GM23338 (cell line): ENCODE results near the gene BEND5. TPM values are rescaled to one million over a fixed set of nuclear protein-coding genes. Genes with fewer than 3 reads are reported as not detected.
A peak's percentile ranks its signal among the peaks of the same experiment; 100 is the strongest.

ENCODE experiments used
- ATAC-seq: fragments of 200-7000 bp; cut with Tn5 transposase; 3 replicates; pipeline ENCODE4 v1.9.1; 2020
- DNase-seq: peaks from one replicate; pipeline ENCODE4 v3.0.0-alpha.2; 2015; ENCODE audit warnings: low spot score
- H2AFZ ChIP-seq: fragments of 200-600 bp; sonication (generic); 2 replicates; pipeline ENCODE4 v1.8.0; 2016; ENCODE audit warnings: antibody characterized with exemption, mild to moderate bottlenecking, moderate library complexity
- H3F3A ChIP-seq: fragments of 200-600 bp; sonication (generic); replicated peaks from 2 replicates; pipeline ENCODE4 v1.8.0; 2017; ENCODE audit warnings: antibody characterized with exemption, mixed run types, low read depth
- H3K27ac ChIP-seq: fragments of 200-600 bp; sonication (generic); 2 replicates; pipeline ENCODE4 v1.6.1; 2016; ENCODE audit warnings: low read depth
- H3K27me3 ChIP-seq: fragments of 200-600 bp; sonication (generic); 2 replicates; pipeline ENCODE4 v1.8.0; 2016; ENCODE audit warnings: mild to moderate bottlenecking, mixed run types, moderate library complexity; ENCODE audit not compliant: insufficient read depth
- H3K36me3 ChIP-seq: fragments of 200-600 bp; sonication (generic); 2 replicates; pipeline ENCODE4 v1.8.0; 2016; ENCODE audit warnings: mild to moderate bottlenecking; ENCODE audit not compliant: insufficient read depth
- H3K4me1 ChIP-seq: fragments of 200-600 bp; sonication (generic); 2 replicates; pipeline ENCODE4 v1.8.0; 2016; ENCODE audit warnings: mild to moderate bottlenecking, moderate library complexity; ENCODE audit not compliant: insufficient read depth
- H3K4me2 ChIP-seq: fragments of 200-600 bp; sonication (generic); 2 replicates; pipeline ENCODE4 v1.7.1; 2017; ENCODE audit warnings: mixed run types
- H3K4me3 ChIP-seq: fragments of 200-600 bp; sonication (generic); 2 replicates; pipeline ENCODE4 v1.6.1; 2016; ENCODE audit warnings: mixed run types
- H3K79me2 ChIP-seq: fragments of 200-600 bp; sonication (generic); replicated peaks from 2 replicates; pipeline ENCODE4 v1.8.0; 2017; ENCODE audit warnings: mild to moderate bottlenecking; ENCODE audit not compliant: insufficient read depth
- H3K9me2 ChIP-seq: fragments of 200-600 bp; sonication (generic); 2 replicates; pipeline ENCODE4 v1.8.0; 2017; ENCODE audit not compliant: insufficient read depth
- H4K20me1 ChIP-seq: fragments of 200-600 bp; sonication (generic); replicated peaks from 2 replicates; pipeline ENCODE4 v1.8.0; 2017; ENCODE audit warnings: mild to moderate bottlenecking; ENCODE audit not compliant: insufficient read depth
- H3K27ac Mint-ChIP-seq: 2 replicates; pipeline ENCODE4 v1.8.0; 2020; ENCODE audit warnings: inconsistent platforms, mild to moderate bottlenecking, moderate library complexity, mixed read lengths
- H3K27me3 Mint-ChIP-seq: 3 replicates; pipeline ENCODE4 v1.8.0; 2022; ENCODE audit warnings: low read depth, mild to moderate bottlenecking, moderate library complexity, mixed read lengths, inconsistent platforms; ENCODE audit not compliant: insufficient read depth, poor library complexity
- H3K36me3 Mint-ChIP-seq: 3 replicates; pipeline ENCODE4 v1.8.0; 2021; ENCODE audit warnings: low read depth, mild to moderate bottlenecking, inconsistent platforms, moderate library complexity, mixed read lengths
- H3K4me1 Mint-ChIP-seq: 3 replicates; pipeline ENCODE4 v1.8.0; 2020; ENCODE audit warnings: mild to moderate bottlenecking, inconsistent platforms, mixed read lengths
- H3K4me3 Mint-ChIP-seq: 3 replicates; pipeline ENCODE4 v1.8.0; 2021; ENCODE audit warnings: moderate library complexity, mild to moderate bottlenecking, inconsistent platforms, mixed read lengths
- H3K9me3 Mint-ChIP-seq: 3 replicates; pipeline ENCODE4 v1.8.0; 2020; ENCODE audit warnings: moderate library complexity, mild to moderate bottlenecking, inconsistent platforms, mixed read lengths
- EZH2 ChIP-seq: fragments of 200-600 bp; sonication (generic); IDR thresholded peaks from one replicate; pipeline ENCODE4 v1.8.0; 2017; ENCODE audit warnings: antibody characterized with exemption, mild to moderate bottlenecking, low read depth; ENCODE audit not compliant: unreplicated experiment
- EZH2phosphoT487 ChIP-seq: fragments of 200-600 bp; sonication (generic); IDR thresholded peaks from one replicate; pipeline ENCODE4 v1.8.1; 2018; ENCODE audit warnings: antibody characterized with exemption; ENCODE audit not compliant: unreplicated experiment
- JUNB ChIP-seq: IDR thresholded peaks from one replicate; pipeline ENCODE4 v1.6.1; 2016; ENCODE audit warnings: antibody characterized with exemption; ENCODE audit not compliant: unreplicated experiment
- NANOG ChIP-seq: IDR thresholded peaks from 2 replicates; pipeline ENCODE4 v1.6.1; 2016; ENCODE audit warnings: antibody characterized with exemption, borderline replicate concordance
- STAT1 ChIP-seq: IDR thresholded peaks from one replicate; pipeline ENCODE4 v1.6.1; 2016; ENCODE audit warnings: antibody characterized with exemption; ENCODE audit not compliant: unreplicated experiment
- ZNF114 ChIP-seq: fragments of 250-450 bp; sonication (Bioruptor Pico); IDR thresholded peaks from 2 replicates; pipeline ENCODE4 v1.5.0; 2020; ENCODE audit warnings: mild to moderate bottlenecking, moderate library complexity
- ZNF331 ChIP-seq: fragments of 250-450 bp; sonication (Bioruptor Pico); IDR thresholded peaks from 2 replicates; pipeline ENCODE4 v1.5.0; 2020; ENCODE audit warnings: low read depth, mild to moderate bottlenecking, moderate library complexity
- polyA plus RNA-seq: library from polyadenylated mRNA; unstranded; fragments of >200 nt; fragmentation: Nextera tagmentation; extraction: Ambion mirVana; gene quantifications from 2 replicates; pipeline ENCODE4 v1.2.1, GENCODE V29; 2016
- total RNA-seq: library from RNA; depleted of rRNA; stranded (reverse); fragments of >200 nt; shearing (Covaris generic); gene quantifications from 2 replicates; pipeline ENCODE4 v1.2.3, GENCODE V29; 2014
- TF ChIP-seq, protein P1 (sequence below), 2 experiments: fragments of 200-600 bp in 1 of 2; sonication (generic) in 1 of 2; conservative IDR thresholded peaks; 2 replicates each; pipeline versions ENCODE4 v1.5.1 to v1.6.1; 2016 to 2017; ENCODE audit warnings: antibody characterized with exemption in 2 of 2, low read depth in 2 of 2, mild to moderate bottlenecking in 2 of 2, moderate library complexity in 1 of 2
- TF ChIP-seq, protein P2 (sequence below): IDR thresholded peaks from 2 replicates; pipeline ENCODE4 v1.6.1; 2016; ENCODE audit warnings: antibody characterized with exemption
- TF ChIP-seq, protein P3 (sequence below): fragments of 250-450 bp; sonication (Bioruptor Pico); IDR thresholded peaks from 2 replicates; pipeline ENCODE4 v1.5.0; 2020; ENCODE audit warnings: mild to moderate bottlenecking, moderate library complexity

The BEND5 gene
- total and polyA plus RNA-seq, 2 experiments from 2014 or later: 6.8 to 12.3 TPM

DNA sequence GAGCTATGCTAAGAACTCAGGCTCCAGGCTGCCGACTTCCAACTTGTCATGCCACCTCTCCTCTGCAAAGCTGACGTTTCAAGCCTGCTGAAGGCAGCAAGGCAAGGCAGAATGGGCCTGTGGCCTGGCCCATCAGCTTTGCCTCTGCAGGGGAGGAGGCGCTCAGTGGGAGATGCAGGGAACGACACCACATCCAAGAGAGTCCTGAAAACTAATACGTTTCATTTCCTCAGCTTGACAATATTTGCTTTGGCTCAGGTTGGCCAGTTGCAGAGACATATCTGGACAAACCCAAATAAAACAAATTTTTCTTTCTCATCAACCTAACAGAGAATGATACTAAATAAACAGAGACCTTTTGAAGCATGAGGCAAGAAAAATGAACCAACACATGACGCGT, 35.3 kb downstream of the BEND5 start:
- DNase-seq (no peak), ATAC-seq (peak; percentile 44; the same call in 2 of the 3 replicates)
- TF ChIP-seq EZH2phosphoT487: no peak
- TF ChIP-seq, protein P1, sequence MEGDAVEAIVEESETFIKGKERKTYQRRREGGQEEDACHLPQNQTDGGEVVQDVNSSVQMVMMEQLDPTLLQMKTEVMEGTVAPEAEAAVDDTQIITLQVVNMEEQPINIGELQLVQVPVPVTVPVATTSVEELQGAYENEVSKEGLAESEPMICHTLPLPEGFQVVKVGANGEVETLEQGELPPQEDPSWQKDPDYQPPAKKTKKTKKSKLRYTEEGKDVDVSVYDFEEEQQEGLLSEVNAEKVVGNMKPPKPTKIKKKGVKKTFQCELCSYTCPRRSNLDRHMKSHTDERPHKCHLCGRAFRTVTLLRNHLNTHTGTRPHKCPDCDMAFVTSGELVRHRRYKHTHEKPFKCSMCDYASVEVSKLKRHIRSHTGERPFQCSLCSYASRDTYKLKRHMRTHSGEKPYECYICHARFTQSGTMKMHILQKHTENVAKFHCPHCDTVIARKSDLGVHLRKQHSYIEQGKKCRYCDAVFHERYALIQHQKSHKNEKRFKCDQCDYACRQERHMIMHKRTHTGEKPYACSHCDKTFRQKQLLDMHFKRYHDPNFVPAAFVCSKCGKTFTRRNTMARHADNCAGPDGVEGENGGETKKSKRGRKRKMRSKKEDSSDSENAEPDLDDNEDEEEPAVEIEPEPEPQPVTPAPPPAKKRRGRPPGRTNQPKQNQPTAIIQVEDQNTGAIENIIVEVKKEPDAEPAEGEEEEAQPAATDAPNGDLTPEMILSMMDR (conservative IDR thresholded peaks at IDR 0.05; ENCODE audit: low read depth in 2 of 2): no peak
- no peak for TF ChIP-seq ZNF331 (CRISPR knock-in tag)
- no peak for TF ChIP-seq NANOG
- no peak for TF ChIP-seq EZH2
- TF ChIP-seq JUNB: no peak
- TF ChIP-seq, protein P2, sequence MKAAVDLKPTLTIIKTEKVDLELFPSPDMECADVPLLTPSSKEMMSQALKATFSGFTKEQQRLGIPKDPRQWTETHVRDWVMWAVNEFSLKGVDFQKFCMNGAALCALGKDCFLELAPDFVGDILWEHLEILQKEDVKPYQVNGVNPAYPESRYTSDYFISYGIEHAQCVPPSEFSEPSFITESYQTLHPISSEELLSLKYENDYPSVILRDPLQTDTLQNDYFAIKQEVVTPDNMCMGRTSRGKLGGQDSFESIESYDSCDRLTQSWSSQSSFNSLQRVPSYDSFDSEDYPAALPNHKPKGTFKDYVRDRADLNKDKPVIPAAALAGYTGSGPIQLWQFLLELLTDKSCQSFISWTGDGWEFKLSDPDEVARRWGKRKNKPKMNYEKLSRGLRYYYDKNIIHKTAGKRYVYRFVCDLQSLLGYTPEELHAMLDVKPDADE: no peak
- no peak overlapping the region for H2AFZ ChIP-seq
- H3K4me3 ChIP-seq: no peak overlapping the region
- peaks cover 10% of the 10 kb centered on the region for H3K4me1 Mint-ChIP-seq
- H3K27me3 ChIP-seq: no peaks in the 10 kb centered on the region
- no peaks in the 10 kb centered on the region for H3K36me3 Mint-ChIP-seq
- no peak overlapping the region for H3K4me2 ChIP-seq
- no peaks in the 10 kb centered on the region for H3K9me3 Mint-ChIP-seq
- no peaks in the 10 kb centered on the region for H3K27me3 Mint-ChIP-seq
- no peak overlapping the region for H3K27ac Mint-ChIP-seq
- no peaks in the 10 kb centered on the region for H3K9me2 ChIP-seq
- peaks cover 6% of the 10 kb centered on the region for H3K4me1 ChIP-seq
- H3K27ac ChIP-seq: no peak overlapping the region
- H4K20me1 ChIP-seq: no peaks in the 10 kb centered on the region
- no peaks in the 10 kb centered on the region for H3F3A ChIP-seq
- no peaks in the 10 kb centered on the region for H3K36me3 ChIP-seq
- no peak overlapping the region for H3K4me3 Mint-ChIP-seq
- no peaks in the 10 kb centered on the region for H3K79me2 ChIP-seq

DNA sequence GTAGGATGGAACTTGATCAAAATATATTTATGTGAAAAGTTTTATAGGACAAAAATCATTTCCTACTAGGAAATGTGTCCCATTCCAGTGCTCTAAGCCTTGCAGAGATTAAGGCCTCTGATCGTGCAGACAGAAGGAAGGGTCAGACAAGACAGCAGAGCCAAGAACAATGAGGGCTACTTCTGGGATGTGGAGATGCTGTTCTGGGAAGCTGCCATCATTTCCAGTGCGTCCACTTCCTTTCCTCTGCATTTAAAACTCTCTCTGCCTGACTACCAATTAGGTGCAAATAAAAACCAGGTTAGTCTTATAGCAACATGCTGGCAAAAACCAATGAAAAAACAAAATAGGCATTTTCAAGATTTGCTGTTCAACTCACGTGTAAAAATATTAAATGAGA, 36.1 kb downstream of the BEND5 start:
- ATAC-seq: no peak
- TF ChIP-seq NANOG (no peak), EZH2 (no peak), STAT1 (no peak), ZNF114 (CRISPR knock-in tag) (no peak)
- TF ChIP-seq, protein P3, sequence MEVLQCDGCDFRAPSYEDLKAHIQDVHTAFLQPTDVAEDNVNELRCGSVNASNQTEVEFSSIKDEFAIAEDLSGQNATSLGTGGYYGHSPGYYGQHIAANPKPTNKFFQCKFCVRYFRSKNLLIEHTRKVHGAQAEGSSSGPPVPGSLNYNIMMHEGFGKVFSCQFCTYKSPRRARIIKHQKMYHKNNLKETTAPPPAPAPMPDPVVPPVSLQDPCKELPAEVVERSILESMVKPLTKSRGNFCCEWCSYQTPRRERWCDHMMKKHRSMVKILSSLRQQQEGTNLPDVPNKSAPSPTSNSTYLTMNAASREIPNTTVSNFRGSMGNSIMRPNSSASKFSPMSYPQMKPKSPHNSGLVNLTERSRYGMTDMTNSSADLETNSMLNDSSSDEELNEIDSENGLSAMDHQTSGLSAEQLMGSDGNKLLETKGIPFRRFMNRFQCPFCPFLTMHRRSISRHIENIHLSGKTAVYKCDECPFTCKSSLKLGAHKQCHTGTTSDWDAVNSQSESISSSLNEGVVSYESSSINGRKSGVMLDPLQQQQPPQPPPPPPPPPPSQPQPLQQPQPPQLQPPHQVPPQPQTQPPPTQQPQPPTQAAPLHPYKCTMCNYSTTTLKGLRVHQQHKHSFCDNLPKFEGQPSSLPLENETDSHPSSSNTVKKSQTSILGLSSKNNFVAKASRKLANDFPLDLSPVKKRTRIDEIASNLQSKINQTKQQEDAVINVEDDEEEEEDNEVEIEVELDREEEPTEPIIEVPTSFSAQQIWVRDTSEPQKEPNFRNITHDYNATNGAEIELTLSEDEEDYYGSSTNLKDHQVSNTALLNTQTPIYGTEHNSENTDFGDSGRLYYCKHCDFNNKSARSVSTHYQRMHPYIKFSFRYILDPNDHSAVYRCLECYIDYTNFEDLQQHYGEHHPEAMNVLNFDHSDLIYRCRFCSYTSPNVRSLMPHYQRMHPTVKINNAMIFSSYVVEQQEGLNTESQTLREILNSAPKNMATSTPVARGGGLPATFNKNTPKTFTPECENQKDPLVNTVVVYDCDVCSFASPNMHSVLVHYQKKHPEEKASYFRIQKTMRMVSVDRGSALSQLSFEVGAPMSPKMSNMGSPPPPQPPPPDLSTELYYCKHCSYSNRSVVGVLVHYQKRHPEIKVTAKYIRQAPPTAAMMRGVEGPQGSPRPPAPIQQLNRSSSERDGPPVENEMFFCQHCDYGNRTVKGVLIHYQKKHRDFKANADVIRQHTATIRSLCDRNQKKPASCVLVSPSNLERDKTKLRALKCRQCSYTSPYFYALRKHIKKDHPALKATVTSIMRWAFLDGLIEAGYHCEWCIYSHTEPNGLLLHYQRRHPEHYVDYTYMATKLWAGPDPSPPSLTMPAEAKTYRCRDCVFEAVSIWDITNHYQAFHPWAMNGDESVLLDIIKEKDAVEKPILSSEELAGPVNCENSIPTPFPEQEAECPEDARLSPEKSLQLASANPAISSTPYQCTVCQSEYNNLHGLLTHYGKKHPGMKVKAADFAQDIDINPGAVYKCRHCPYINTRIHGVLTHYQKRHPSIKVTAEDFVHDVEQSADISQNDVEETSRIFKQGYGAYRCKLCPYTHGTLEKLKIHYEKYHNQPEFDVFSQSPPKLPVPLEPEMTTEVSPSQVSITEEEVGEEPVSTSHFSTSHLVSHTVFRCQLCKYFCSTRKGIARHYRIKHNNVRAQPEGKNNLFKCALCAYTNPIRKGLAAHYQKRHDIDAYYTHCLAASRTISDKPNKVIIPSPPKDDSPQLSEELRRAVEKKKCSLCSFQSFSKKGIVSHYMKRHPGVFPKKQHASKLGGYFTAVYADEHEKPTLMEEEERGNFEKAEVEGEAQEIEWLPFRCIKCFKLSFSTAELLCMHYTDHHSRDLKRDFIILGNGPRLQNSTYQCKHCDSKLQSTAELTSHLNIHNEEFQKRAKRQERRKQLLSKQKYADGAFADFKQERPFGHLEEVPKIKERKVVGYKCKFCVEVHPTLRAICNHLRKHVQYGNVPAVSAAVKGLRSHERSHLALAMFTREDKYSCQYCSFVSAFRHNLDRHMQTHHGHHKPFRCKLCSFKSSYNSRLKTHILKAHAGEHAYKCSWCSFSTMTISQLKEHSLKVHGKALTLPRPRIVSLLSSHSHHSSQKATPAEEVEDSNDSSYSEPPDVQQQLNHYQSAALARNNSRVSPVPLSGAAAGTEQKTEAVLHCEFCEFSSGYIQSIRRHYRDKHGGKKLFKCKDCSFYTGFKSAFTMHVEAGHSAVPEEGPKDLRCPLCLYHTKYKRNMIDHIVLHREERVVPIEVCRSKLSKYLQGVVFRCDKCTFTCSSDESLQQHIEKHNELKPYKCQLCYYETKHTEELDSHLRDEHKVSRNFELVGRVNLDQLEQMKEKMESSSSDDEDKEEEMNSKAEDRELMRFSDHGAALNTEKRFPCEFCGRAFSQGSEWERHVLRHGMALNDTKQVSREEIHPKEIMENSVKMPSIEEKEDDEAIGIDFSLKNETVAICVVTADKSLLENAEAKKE (CRISPR knock-in tag): no peak
- TF ChIP-seq, protein P2: no peak

More for the DNA sequence above, 36.1 kb downstream of the BEND5 start:
- no peak overlapping the region for H3K27ac ChIP-seq
- no peaks in the 10 kb centered on the region for H3K9me3 Mint-ChIP-seq
- peaks cover 18% of the 10 kb centered on the region for H3K4me1 Mint-ChIP-seq
- no peaks in the 10 kb centered on the region for H3K27me3 Mint-ChIP-seq
- H3K4me2 ChIP-seq: no peak overlapping the region
- peaks cover 6% of the 10 kb centered on the region; the same call in 1 of the 2 replicates for H3K4me1 ChIP-seq
- no peaks in the 10 kb centered on the region for H3K36me3 ChIP-seq
- no peaks in the 10 kb centered on the region for H3K36me3 Mint-ChIP-seq
- H3K27me3 ChIP-seq: no peaks in the 10 kb centered on the region
- H3K79me2 ChIP-seq: no peaks in the 10 kb centered on the region
- no peaks in the 10 kb centered on the region for H4K20me1 ChIP-seq
- H3K4me3 Mint-ChIP-seq: no peak overlapping the region
- no peak overlapping the region for H2AFZ ChIP-seq
- no peaks in the 10 kb centered on the region for H3K9me2 ChIP-seq
- DNase-seq: no peak
- H3K27ac Mint-ChIP-seq: no peak overlapping the region
- no peaks in the 10 kb centered on the region for H3F3A ChIP-seq
- no peak overlapping the region for H3K4me3 ChIP-seq
